ENCODE data around the gene EXOC8. TPM values are rescaled to one million over a fixed set of nuclear protein-coding genes. Genes with fewer than 3 reads are reported as not detected.

Gene EXOC8
- total and polyA plus RNA-seq, 2 of the 8 experiments (the other 6 are each of a cell fraction or from before 2014, with no cell fraction given), result 2.0 to 9.8 TPM

GRCh38 chr1:231355171-231355570 is 17.5 kb upstream of the EXOC8 start:
- DNase-seq (ENCODE audit: low read depth in 1 of 2, low spot score in 2 of 2) (no peak), FAIRE-seq (no peak)
- peaks cover 2 to 26% (median 11%) of the 10 kb centered on the region in 4 experiments; a peak in 7 of 8 replicates for H3K36me3 ChIP-seq (ENCODE audit: control insufficient read depth in 2 of 4, insufficient read depth in 4 of 4, low read length in 3 of 4)
- H3K27me3 ChIP-seq (replicated peaks in 1 of 4; ENCODE audit: control insufficient read depth in 3 of 4, extremely low read depth in 1 of 4, insufficient read depth in 3 of 4, low read length in 3 of 4), result no peaks in the 10 kb centered on the region
- H2AFZ ChIP-seq (ENCODE audit: low read length), result no peak overlapping the region
- no peak overlapping the region for H2BK120ac ChIP-seq (replicated peaks; ENCODE audit: low read depth, low read length)
- no peak overlapping the region for H3K4me3 ChIP-seq (ENCODE audit: extremely low read depth in 1 of 4, insufficient read depth in 2 of 4, low read depth in 3 of 4, low read length in 4 of 4)
- H4K91ac ChIP-seq (replicated peaks; ENCODE audit: insufficient read length, low read length), result no peak overlapping the region
- no peak overlapping the region for H3K9ac ChIP-seq (replicated peaks in 1 of 4; ENCODE audit: extremely low read depth in 1 of 4, low read depth in 3 of 4, low read length in 3 of 4)
- no peak overlapping the region for H4K8ac ChIP-seq (ENCODE audit: extremely low read depth, insufficient read depth, low read length)
- H3K23me2 ChIP-seq (ENCODE audit: low read depth, low read length), result no peaks in the 10 kb centered on the region
- no peaks in the 10 kb centered on the region for H3K79me1 ChIP-seq (ENCODE audit: low read depth, low read length)
- POLR2A ChIA-PET (ENCODE audit: partially characterized antibody), result no interaction called here
- TF ChIP-seq POLR2AphosphoS5 (IDR thresholded peaks at IDR 0.05; ENCODE audit: low read depth, low read length), result no peak
- no peak for TF ChIP-seq RBBP5 (IDR thresholded peaks at IDR 0.05; ENCODE audit: borderline replicate concordance, low read depth, low read length)
- no peak for TF ChIP-seq MAFK (IDR thresholded peaks at IDR 0.05; ENCODE audit: low read depth, low read length)
- TF ChIP-seq TEAD4 (IDR thresholded peaks at IDR 0.05; ENCODE audit: low read depth, low read length), result no peak
- TF ChIP-seq JUN (IDR thresholded peaks at IDR 0.05; ENCODE audit: low read depth, low read length), result no peak
- no peak for TF ChIP-seq CTCF (IDR thresholded peaks at IDR 0.05; ENCODE audit: control extremely low read depth in 1 of 3, insufficient read depth in 1 of 3, low read depth in 1 of 3, low read length in 3 of 3)
- no peak for TF ChIP-seq TAF1 (IDR thresholded peaks at IDR 0.05; ENCODE audit: low read depth, low read length)
- no peak for TF ChIP-seq BRCA1 (IDR thresholded peaks at IDR 0.05; ENCODE audit: low read depth, low read length)
- no peak for TF ChIP-seq KDM1A (IDR thresholded peaks at IDR 0.05; ENCODE audit: borderline replicate concordance, low read length)
- TF ChIP-seq ZNF274 (IDR thresholded peaks at IDR 0.05; ENCODE audit: borderline replicate concordance, extremely low read depth, low read length), result no peak
- TF ChIP-seq FOSL1 (IDR thresholded peaks at IDR 0.05; ENCODE audit: insufficient read depth, low read depth, low read length), result no peak
- TF ChIP-seq EGR1 (IDR thresholded peaks at IDR 0.05; ENCODE audit: borderline replicate concordance, low read depth, low read length), result no peak
- H3K18ac ChIP-seq (ENCODE audit: extremely low read depth, low read length), result no peak overlapping the region
- WGBS, 2 experiments (ENCODE audit: extremely low coverage in 1 of 2, insufficient coverage in 1 of 2, insufficient read length in 1 of 2, insufficient replicate concordance in 2 of 2, low coverage in 1 of 2, low lambda C conversion rate in 2 of 2, missing lambda C conversion rate in 1 of 2), result 85% methylated on average over 3 of the region's 3 CpGs; no CpG with 5 or more reads in 1 of the 2 experiments
- H2BK5ac ChIP-seq (ENCODE audit: low read depth, low read length), result no peak overlapping the region
- no peaks in the 10 kb centered on the region for H3K79me2 ChIP-seq (ENCODE audit: control insufficient read depth in 1 of 2, insufficient read depth in 2 of 2, low read length in 2 of 2)
- H3K56ac ChIP-seq (replicated peaks; ENCODE audit: insufficient read length, low read depth, low read length), result no peak overlapping the region
- no peak overlapping the region for H3K27ac ChIP-seq (ENCODE audit: low read depth, low read length)
- no peak overlapping the region for H3K23ac ChIP-seq (ENCODE audit: insufficient read length)
- no peak overlapping the region for H2BK15ac ChIP-seq (ENCODE audit: low read length)
- CTCF ChIA-PET (ENCODE audit: partially characterized antibody), result interaction anchor here (0.8 to 1.7 kb wide), 4 partner anchors 235 to 514 kb away, joined by 3 to 4 read pairs (median 3); no protein-coding TSS in a partner anchor
- no peak overlapping the region for H3K4ac ChIP-seq (replicated peaks; ENCODE audit: insufficient read length, low read depth, low read length)
- H4K5ac ChIP-seq (ENCODE audit: insufficient read length, low read depth, low read length), result no peak overlapping the region
- no peak overlapping the region for H3K14ac ChIP-seq (ENCODE audit: insufficient read length)
- H2AK5ac ChIP-seq (ENCODE audit: low read depth, low read length), result no peak overlapping the region
- H2BK12ac ChIP-seq (ENCODE audit: low read depth, low read length), result no peak overlapping the region
- H3K4me2 ChIP-seq (ENCODE audit: insufficient read depth in 1 of 2, low read depth in 2 of 2, low read length in 2 of 2), result no peak overlapping the region
- H3K4me1 ChIP-seq (replicated peaks in 1 of 4; ENCODE audit: control insufficient read depth in 3 of 4, insufficient read depth in 4 of 4, low read length in 3 of 4), result no peaks in the 10 kb centered on the region
- no peaks in the 10 kb centered on the region for H3K9me3 ChIP-seq (ENCODE audit: insufficient read depth in 2 of 2, low read depth in 1 of 2, low read length in 1 of 2)
- no peak overlapping the region for H2BK20ac ChIP-seq (ENCODE audit: low read length)
- peaks cover 0 to 2% of the 10 kb centered on the region in 2 experiments for H4K20me1 ChIP-seq (replicated peaks in 1 of 2; ENCODE audit: control insufficient read depth in 1 of 2, insufficient read depth in 2 of 2, low read length in 2 of 2)
